HG03520 (cell line): Measurements from ENCODE around the gene MYH2.

Experiments used
- ATAC-seq: cut with Tn5 transposase; IDR thresholded peaks from one replicate; pipeline ENCODE4 v1.9.1; 2021; ENCODE audit warnings: mild to moderate bottlenecking, moderate library complexity; ENCODE audit not compliant: unreplicated experiment

Gene MYH2

GRCh38 chr17:10516638-10517037 lies 32.8 kb downstream of the MYH2 start:
- ATAC-seq = no peak

GRCh38 chr17:10516065-10516464 lies 33.4 kb downstream of the MYH2 start:
- no peak for ATAC-seq

- no peak for ATAC-seq
Observed at GRCh38 chr17:10513299-10514067, 36.0 kb downstream of the MYH2 start.

- no peak for ATAC-seq
Observed at GRCh38 chr17:10512856-10513255, 36.6 kb downstream of the MYH2 start.

GRCh38 chr17:10499950-10500349 lies 49.5 kb downstream of the MYH2 start:
- ATAC-seq = no peak

GRCh38 chr17:10492004-10492403 lies 57.5 kb downstream of the MYH2 start:
- no peak for ATAC-seq

- ATAC-seq = no peak
Observed at GRCh38 chr17:10482252-10482651, 67.2 kb downstream of the MYH2 start.

GRCh38 chr17:10477701-10478100 lies 71.8 kb downstream of the MYH2 start:
- no peak for ATAC-seq

- no peak for ATAC-seq
Observed at GRCh38 chr17:10474536-10474935, 74.9 kb downstream of the MYH2 start.

GRCh38 chr17:10471858-10472257 lies 77.6 kb downstream of the MYH2 start:
- no peak for ATAC-seq
